GM21526 (cell line): ENCODE results near the gene NT5E.
"Not testable (repeated sequence)": the region's sequence is repeated elsewhere in the genome, so short reads cannot be mapped to it uniquely, and the experiment has no call there.

Experiments
- ATAC-seq: cut with Tn5 transposase; IDR thresholded peaks from one replicate; pipeline ENCODE4 v1.9.1; 2021; ENCODE audit warnings: moderate library complexity; ENCODE audit not compliant: unreplicated experiment, low FRiP score

The NT5E gene

DNA sequence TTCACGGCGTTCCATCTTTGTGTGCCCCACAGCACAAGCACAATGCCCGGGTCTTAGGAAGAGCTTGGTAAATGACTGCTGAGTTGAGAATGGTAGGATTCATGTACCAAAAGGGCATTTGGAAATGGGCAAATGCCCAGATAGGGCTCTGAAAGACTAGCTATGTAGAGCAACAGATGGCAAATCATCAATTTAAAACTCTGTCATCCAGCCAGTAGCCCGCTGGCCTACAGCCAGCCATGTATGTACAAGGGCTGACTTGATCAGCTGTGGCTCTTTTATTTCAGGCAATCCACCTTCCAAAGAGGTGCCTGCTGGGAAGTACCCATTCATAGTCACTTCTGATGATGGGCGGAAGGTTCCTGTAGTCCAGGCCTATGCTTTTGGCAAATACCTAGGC is 35.1 kb downstream of the NT5E start:
- ATAC-seq, result no peak

DNA sequence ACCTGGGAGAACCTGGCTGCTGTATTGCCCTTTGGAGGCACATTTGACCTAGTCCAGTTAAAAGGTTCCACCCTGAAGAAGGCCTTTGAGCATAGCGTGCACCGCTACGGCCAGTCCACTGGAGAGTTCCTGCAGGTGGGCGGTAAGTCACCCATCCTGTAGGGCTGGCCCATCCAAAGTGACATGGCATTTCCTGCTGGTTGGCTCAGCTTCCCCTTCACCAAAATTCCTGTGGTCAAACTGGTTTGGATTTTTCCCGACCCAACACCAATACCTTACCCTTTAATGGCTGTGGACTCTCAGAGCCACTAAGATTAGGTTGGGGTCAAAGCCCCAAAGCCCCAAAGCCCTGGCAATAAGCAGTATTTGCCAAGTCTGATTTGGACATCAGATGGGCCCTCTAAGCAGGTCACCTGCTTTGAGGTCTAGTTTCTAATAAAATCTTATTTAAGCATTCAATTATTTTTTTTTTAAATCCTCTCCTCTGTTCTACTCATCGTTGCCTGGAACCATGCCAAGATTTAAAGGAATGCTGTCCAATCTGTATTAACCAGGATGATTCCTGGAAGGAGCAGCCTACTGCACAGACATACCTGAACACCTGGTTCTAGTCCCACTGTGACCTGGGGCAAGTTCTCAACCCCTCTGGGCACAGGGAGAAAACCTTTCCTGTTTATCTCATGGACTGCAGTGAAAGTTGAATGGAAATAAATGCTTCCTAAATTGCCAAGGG is 40.8 kb downstream of the NT5E start:
- ATAC-seq, result no peak

GRCh38 chr6:85493389-85493788 is 43.5 kb downstream of the NT5E start:
- no peak for ATAC-seq

DNA sequence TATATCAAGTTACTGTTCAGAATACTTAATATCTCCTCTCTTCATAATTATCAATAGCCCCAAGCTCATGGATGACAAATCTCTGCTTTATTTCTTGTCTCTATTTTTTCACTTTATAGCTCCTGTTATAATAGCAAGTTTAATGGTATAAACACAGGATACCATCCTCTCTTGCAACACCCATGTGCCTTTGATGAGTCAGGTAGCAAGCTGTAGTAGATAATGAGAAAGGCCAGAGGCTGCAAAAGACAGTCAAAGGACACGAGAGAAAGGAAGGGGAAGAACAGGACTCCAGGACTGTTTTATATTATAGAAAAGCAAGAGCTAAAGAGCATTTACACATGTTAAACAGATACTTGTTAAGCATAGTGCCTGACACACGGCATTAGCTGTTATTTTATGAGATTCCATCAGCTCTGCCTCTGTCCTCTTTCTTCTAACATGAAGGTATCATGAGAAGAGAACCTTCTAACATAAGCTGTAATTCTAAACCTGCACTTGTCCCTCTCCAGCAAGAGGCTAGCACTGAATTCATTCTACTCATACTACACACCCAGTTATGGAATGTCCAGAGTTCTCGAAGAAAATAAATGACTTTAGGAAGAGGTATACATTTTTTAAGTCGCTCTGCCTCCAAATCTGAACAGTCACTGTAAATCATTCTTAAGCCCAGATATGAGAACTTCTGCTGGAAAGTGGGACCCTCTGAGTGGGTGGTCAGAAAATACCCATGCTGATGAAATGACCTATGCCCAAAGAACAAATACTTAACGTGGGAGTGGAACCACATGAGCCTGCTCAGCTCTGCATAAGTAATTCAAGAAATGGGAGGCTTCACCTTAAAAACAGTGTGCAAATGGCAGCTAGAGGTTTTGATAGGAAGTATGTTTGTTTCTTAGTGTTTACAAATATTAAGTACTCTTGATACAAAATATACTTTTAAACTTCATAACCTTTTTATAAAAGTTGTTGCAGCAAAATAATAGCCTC is 45.0 kb downstream of the NT5E start:
- ATAC-seq, result no peak

DNA sequence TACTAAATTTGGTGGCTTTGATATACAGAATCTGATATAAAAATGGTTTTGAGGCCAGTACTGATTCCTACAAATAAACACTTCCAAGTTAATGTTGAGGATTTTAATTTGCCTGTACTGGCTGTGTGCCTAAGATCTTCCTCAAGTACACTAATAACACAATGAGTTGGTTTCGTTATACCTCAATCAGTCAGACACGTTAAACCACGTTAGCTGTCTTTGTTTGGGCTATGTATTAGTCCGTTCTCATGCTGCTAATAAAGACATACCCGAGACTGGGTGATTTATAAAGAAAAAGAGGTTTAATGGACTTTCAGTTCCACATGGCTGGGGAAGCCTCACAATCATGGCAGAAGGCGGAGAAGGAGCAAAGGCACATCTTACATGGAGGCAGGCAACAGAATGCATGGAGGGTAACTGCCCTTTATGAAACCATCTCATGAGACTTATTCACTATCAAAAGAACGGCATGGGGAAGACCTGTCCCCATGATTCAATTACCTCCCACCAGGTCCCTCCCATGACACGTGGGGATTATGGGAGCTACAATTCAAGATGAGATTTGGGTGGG is 46.2 kb downstream of the NT5E start:
- no peak for ATAC-seq

DNA sequence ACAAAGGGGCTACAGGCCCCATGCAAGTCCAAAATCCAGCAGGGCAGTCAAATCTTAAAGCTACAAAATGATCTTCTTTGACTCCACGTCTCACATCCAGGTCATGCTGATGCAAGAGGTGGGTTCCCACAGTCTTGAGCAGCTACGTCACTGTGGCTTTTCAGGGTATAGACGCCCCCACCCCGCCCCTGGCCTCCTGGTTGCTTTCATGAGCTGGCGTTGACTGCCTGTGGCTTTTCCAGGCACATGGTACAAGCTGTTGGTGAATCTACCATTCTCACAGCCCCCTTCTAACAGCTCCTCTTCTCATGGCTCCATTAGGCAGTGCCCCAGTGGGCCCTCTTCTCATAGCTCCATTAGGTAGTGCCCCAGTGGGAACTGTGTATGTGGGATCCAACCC is 47.0 kb downstream of the NT5E start:
- ATAC-seq, result no peak

DNA sequence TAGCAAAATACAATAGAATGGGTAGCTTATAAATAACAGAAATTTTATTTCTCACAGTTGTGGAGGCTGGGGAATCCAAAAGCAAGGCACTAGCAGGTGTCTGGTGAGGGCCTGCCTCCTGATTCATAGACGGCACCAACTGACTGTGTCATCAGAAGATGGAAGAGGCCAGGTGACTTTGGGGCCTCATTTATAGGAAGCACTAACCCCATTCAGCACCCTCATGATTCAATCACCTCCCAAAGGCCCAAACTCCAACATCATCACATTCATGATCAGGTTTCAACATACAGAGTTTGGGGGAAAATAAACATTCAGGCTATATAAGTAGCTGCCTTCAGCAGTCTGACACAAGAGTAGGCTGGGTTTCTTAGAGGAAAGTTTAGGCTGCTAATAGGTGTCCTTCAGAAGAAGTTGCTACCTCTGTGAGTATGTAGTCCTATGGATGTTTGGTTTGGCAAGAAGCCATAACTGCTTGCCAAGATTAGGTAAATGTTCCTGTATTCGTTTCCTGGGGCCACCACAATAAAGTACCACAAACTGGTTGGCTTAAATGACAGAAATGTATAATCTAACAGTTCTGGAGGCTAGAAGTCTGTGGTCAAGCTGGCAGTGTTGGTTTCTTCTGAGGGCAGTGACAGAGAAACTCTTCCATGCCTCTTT is 48.8 kb downstream of the NT5E start:
- no peak for ATAC-seq

DNA sequence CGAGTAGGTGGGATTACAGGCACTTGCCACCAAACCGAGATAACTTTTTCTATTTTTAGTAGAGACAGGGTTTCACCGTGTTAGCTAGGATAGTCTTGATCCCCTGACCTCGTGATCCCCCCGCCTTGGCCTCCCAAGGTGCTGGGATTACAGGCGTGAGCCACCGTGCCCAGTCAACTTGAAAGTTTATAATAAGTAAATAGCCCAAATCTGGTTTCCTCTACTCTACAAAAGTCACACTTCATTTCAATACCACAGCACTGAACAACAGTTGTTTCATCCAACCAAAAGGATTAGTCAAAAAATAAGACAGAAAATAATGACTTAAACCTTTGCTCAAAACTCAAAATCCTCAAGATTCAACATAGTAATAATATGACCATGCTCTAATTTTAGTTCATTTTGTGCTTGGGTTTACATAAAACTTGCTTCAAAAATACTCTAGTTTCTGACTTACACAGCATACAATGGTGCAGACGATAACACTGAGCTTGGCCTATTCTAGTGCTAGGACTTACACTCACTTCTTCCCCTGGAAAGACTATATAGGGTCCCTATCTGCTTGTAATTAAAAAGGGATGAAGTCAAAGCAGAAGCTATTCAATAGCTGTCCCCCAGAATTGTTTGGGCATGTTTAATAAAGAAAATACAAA is 56.7 kb downstream of the NT5E start:
- ATAC-seq, result no peak

DNA sequence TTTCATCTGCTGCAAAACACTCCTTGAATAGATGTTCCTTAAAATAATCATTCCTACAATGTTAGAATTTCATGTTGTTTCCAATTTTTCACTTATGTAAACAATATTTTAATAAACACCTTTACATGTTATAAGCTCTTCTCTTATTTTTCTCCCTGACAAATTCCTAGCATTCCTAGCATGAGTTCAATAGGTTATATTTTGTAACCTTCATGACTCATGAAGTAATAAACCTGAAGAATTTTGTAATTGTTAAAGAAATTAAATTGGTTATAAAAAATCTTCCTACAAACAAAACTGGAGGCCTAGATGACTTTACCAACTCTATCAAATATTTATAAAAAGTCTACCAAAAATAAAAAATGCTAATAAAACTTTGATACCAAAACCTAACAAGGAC is 66.3 kb downstream of the NT5E start:
- ATAC-seq, result no peak

- ATAC-seq, result not testable (repeated sequence)
These were observed 74.4 kb downstream of the NT5E start for GRCh38 chr6:85524281-85524680.

GRCh38 chr6:85537055-85537494 is 87.2 kb downstream of the NT5E start:
- ATAC-seq, result no peak

GRCh38 chr6:85544776-85545175 is 94.9 kb downstream of the NT5E start:
- no peak for ATAC-seq
